GM13977 (cell line): ENCODE results near the gene KCNK5.

ENCODE experiments used
- DNase-seq: peaks from one replicate; pipeline ENCODE4 v3.0.0; 2012; ENCODE audit warnings: low spot score
- in situ Hi-C: fragments of 300-500 bp; cut with MboI; formaldehyde crosslinking; loops from one replicate; pipeline ENCODE4 v1.12.0; 2022; ENCODE audit warnings: low sequenced_read_pairs, low pct_unique_long_range_greater_than_20kb, mixed read lengths, inconsistent platforms; ENCODE audit not compliant: unreplicated experiment
- TF ChIP-seq, protein P1 (sequence below): IDR thresholded peaks from 2 replicates; pipeline ENCODE4 v1.5.1; 2012; ENCODE audit warnings: mild to moderate bottlenecking, control low read depth; ENCODE audit not compliant: insufficient read depth; ENCODE audit errors: extremely low read depth, missing control alignments

Gene KCNK5

DNA sequence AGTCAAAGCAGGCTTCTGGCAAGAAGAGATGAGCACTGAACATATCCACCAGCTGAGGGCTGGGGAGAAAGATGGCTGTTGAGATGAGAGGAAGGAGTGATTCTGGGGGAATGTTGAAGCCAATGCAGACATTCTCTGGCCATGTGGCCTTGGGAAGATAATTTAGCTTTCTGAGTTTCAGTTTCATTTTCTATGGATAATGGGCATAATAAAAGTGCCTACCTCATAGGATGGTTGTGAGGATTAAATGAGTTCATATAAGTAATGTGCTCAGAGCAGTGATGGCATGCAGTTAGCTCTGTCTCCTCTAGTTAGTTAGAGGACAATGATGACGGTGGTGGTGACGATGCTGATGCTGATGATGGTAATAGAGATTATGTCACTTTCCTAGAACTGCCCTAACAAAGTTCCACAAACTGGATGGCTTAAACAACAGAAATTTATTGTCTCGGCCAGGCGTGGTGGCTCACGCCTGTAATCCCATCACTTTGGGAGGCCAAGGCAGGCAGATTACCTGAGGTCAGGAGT lies 18.5 kb upstream of the KCNK5 start:
- TF ChIP-seq, protein P1, sequence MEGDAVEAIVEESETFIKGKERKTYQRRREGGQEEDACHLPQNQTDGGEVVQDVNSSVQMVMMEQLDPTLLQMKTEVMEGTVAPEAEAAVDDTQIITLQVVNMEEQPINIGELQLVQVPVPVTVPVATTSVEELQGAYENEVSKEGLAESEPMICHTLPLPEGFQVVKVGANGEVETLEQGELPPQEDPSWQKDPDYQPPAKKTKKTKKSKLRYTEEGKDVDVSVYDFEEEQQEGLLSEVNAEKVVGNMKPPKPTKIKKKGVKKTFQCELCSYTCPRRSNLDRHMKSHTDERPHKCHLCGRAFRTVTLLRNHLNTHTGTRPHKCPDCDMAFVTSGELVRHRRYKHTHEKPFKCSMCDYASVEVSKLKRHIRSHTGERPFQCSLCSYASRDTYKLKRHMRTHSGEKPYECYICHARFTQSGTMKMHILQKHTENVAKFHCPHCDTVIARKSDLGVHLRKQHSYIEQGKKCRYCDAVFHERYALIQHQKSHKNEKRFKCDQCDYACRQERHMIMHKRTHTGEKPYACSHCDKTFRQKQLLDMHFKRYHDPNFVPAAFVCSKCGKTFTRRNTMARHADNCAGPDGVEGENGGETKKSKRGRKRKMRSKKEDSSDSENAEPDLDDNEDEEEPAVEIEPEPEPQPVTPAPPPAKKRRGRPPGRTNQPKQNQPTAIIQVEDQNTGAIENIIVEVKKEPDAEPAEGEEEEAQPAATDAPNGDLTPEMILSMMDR: no peak
- no peak for DNase-seq
- in situ Hi-C loops: no loop called here

DNA sequence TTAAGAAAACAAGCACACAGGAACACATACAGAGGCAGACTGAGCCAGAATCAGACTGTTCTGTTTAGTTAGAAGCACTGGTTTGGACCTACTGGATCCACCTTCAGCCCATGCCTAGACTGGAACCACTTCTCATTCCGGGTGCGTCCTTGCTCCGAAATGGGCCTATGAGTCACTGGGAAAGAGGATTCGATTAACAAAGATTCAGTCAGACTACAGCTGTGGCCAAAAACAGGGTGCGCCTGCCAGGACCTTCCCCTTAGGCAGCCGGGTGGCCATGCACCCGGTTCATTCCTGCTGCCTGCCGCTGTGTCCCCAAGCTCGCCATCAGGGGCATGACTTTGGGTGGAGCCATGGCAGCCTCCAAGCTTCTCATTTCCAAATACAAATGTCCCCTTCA lies 14.5 kb upstream of the KCNK5 start:
- in situ Hi-C loops: no loop called here
- DNase-seq: no peak
- TF ChIP-seq, protein P1: no peak

DNA sequence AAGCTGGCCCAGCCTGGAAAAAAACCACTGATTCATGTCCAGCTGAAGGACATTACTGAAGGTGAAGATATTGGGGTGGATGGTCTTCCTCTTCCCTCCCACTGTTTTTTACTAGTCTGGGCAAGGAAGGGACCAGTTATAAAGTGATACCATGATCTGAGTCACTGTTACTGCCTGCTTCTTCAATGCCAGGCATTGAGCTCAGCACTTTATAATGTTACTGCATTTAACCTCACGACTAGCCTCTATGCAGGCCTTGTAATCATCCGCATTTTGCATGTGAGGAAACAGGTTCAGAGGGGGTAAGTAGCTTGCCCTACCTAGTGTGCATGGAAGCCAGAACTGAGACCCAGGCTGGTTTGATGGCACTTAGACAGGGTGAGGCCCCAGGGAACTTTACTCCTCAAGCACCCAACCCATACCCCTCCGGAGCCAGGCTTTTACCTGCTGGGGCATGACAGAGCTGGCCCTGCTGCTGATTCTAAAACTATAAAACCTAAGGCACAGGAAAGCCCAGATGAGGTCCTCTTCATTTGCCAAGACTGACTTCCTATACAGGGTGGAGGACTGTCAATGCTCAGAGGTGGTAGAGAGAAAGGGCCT lies 11.0 kb upstream of the KCNK5 start:
- in situ Hi-C loops: no loop called here
- TF ChIP-seq, protein P1: no peak
- DNase-seq: no peak

DNA sequence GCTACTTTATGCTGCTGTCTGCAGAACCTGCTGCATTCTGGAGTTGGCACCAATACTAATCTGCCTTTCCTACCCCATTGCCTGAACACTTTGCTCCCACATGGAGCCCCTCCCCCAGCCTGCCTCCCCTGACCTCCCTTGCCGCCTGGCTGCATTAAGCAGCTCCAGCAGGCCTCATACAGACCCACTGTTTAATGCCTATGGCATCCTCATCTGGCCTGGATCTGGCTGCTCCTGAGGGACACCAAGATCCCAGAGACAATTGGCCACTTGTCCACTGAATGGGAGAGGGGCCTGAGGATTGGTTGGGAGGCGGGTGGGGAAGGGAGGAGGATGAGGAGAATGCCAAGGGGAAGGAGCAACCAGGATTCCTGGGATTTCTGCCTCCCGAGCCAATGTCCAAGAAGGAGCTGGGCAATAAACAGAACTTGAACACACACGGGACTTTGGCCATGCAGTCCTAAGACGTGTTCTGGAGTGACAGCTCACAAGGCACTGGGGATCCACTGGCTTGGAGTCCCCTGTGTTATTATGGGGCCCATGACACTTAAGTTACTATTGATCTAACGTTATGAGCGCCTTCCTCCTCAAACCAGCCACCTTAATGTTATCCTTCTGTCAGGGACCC lies 10.4 kb upstream of the KCNK5 start:
- TF ChIP-seq, protein P1: no peak
- in situ Hi-C loops: no loop called here
- DNase-seq: no peak

DNA sequence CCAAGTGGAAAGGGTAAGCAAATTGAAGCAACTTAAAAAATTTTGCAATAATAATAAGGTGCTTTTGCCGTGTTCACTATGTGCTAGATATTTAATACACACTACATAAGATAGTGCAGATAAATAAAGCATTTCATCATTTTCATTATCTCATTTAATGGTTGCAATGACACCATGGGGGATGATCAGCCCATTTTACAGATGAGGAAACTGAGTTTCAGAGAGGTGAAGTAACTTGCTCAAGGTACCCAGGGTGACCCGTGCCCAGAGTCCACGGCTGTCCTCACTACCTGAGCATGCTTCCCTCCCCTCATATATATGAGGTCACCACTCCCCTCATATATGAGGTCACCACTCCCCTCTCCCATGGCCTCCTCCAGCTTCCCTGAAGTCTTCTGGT lies 7.5 kb upstream of the KCNK5 start:
- no peak for DNase-seq
- in situ Hi-C loops: no loop called here
- TF ChIP-seq, protein P1: no peak

DNA sequence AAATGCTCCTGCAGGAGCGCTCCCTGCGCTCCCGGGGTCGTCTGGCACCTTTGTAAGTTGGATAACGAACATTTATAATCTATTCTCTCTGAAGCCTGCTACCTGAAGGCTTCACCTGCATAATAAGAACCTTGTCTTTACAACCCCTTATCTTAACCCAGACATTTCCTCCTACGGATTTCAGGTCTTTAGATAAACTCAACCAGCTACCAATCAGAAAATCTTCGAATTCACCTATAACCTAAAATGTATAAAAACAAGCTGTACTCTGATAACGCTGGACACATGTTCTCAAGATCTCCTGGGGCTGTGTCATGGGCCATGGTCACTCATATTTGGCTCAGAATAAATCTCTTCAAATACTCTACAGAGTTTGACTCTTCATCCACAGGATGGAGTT lies 4.1 kb upstream of the KCNK5 start:
- in situ Hi-C loops: no loop called here
- no peak for DNase-seq
- TF ChIP-seq, protein P1: no peak
